Measurements from ENCODE around the gene ERAS.

DNA sequence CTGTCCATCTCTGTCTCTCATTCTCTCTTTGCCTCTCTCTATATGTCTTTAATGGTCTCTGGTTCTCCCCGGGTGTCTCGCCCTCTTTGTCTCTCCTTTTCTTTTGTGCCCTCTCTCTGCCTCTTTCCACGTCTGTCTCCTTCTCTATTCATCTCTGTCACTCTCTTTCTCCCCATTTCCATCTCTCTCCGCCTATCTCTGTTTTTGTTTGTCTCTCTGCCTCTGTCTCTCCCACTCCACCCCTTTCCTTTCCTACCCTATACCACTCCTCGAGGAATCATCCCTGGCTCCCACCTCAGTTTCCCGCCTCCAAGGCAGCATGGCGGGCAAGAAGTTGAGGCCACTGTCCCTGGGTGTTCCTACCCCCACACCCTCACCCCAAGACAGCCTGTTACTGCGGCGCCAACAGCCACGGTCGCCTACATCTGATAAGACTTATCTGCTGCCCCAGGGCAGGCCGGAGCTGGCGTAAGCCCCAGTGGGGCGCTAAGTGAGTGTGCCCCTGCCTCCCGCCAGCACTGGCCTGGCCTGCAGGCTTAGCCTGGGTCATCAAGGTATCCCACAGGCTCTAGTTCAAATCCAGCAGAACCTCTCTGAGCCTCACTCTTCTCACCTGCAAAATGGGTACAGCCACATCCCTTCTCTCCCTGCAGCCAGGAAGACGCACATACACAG, 40.6 kb upstream of the ERAS start:
- TF ChIP-seq POLR2AphosphoS5 (IDR thresholded peaks at IDR 0.05; ENCODE audit: low read depth) (no peak), EZH2phosphoT487 (IDR thresholded peaks at IDR 0.05; ENCODE audit: unreplicated experiment) (no peak)
